CD14-positive monocyte (primary cell): ENCODE data around the gene BNIP2. TPM values are rescaled to one million over a fixed set of nuclear protein-coding genes. Genes with fewer than 3 reads are reported as not detected.

Experiments used
- DNase-seq, 3 donors: peaks; one replicate each; pipeline ENCODE4 v3.0.0-alpha.2; 2011 to 2022
- H2AFZ ChIP-seq: 2 replicates; pipeline ENCODE4 v1.6.0; 2012; ENCODE audit warnings: mild to moderate bottlenecking, low read depth, low read length, inconsistent platforms; ENCODE audit not compliant: insufficient read depth, poor library complexity, severe bottlenecking
- H3K27ac ChIP-seq, 2 donors: 1 replicate in 1 of 2; 2 replicates in 1 of 2; pipeline ENCODE4 v1.5.1; 2012 to 2013; ENCODE audit warnings: low read length in 2 of 2, control low read depth in 1 of 2, inconsistent platforms in 1 of 2, low read depth in 1 of 2, mild to moderate bottlenecking in 1 of 2
- H3K27me3 ChIP-seq, 2 donors: one replicate each; pipeline versions ENCODE4 v1.6.0 to v1.6.1; 2011 to 2013; ENCODE audit warnings: low read length in 2 of 2; ENCODE audit not compliant: control insufficient read depth in 2 of 2, insufficient read depth in 2 of 2
- H3K36me3 ChIP-seq, 2 donors: replicated peaks in 1 of 2; 1 replicate in 1 of 2; 2 replicates in 1 of 2; pipeline versions ENCODE4 v1.5.1 to v1.6.1; 2012 to 2013; ENCODE audit warnings: low read length in 2 of 2, control low read depth in 1 of 2, inconsistent platforms in 1 of 2, mild to moderate bottlenecking in 1 of 2; ENCODE audit not compliant: insufficient read depth in 2 of 2, control insufficient read depth in 1 of 2
- H3K4me1 ChIP-seq, 2 donors: 1 replicate in 1 of 2; 2 replicates in 1 of 2; pipeline versions ENCODE4 v1.5.1 to v1.6.1; 2012 to 2013; ENCODE audit warnings: low read length in 2 of 2, control low read depth in 1 of 2, inconsistent platforms in 1 of 2, mild to moderate bottlenecking in 1 of 2, moderate library complexity in 1 of 2; ENCODE audit not compliant: insufficient read depth in 2 of 2, control insufficient read depth in 1 of 2
- H3K4me2 ChIP-seq: replicated peaks from 2 replicates; pipeline ENCODE3; 2012; ENCODE audit warnings: low read length, moderate library complexity, mild to moderate bottlenecking; ENCODE audit not compliant: poor library complexity, severe bottlenecking; ENCODE audit errors: extremely low read depth
- H3K4me3 ChIP-seq, 3 experiments: fragments of 200-600 bp in 1 of 3; sonication (generic) in 1 of 3; replicated peaks in 1 of 3; 1 replicate in 2 of 3; 2 replicates in 1 of 3; pipeline ENCODE4 v1.5.1; 2011 to 2013; ENCODE audit warnings: low read length in 3 of 3, mild to moderate bottlenecking in 3 of 3, control low read depth in 2 of 3, low read depth in 2 of 3, inconsistent platforms in 1 of 3, moderate library complexity in 1 of 3
- H3K79me2 ChIP-seq: 2 replicates; pipeline ENCODE4 v1.6.0; 2012; ENCODE audit warnings: mild to moderate bottlenecking, control low read depth, inconsistent platforms, low read length, moderate library complexity; ENCODE audit not compliant: insufficient read depth
- H3K9ac ChIP-seq: 2 replicates; pipeline ENCODE4 v1.6.0; 2017; ENCODE audit warnings: low read length, mild to moderate bottlenecking; ENCODE audit not compliant: insufficient read depth, poor library complexity, severe bottlenecking
- H3K9me3 ChIP-seq, 2 donors: replicated peaks in 1 of 2; 1 replicate in 1 of 2; 2 replicates in 1 of 2; pipeline versions ENCODE4 v1.5.1 to v1.6.1; 2012 to 2013; ENCODE audit warnings: low read length in 2 of 2, control low read depth in 1 of 2; ENCODE audit not compliant: control insufficient read depth in 1 of 2, insufficient read depth in 1 of 2
- H4K20me1 ChIP-seq: 2 replicates; pipeline ENCODE4 v1.6.0; 2012; ENCODE audit warnings: mild to moderate bottlenecking, low read length, control low read depth, moderate library complexity; ENCODE audit not compliant: insufficient read depth
- H3K27ac Mint-ChIP-seq, 7 donors: one replicate each; pipeline ENCODE4 v1.8.0; 2020; ENCODE audit warnings: mild to moderate bottlenecking in 7 of 7, mixed read lengths in 7 of 7, moderate library complexity in 6 of 7, inconsistent platforms in 2 of 7
- H3K27me3 Mint-ChIP-seq, 3 donors: one replicate each; pipeline ENCODE4 v1.8.0; 2021 to 2022; ENCODE audit warnings: low read depth in 3 of 3, mild to moderate bottlenecking in 3 of 3, mixed read lengths in 3 of 3, moderate library complexity in 3 of 3, inconsistent platforms in 1 of 3
- H3K36me3 Mint-ChIP-seq, 2 donors: one replicate each; pipeline ENCODE4 v1.8.0; 2020; ENCODE audit warnings: mixed read lengths in 2 of 2, inconsistent platforms in 1 of 2, mild to moderate bottlenecking in 1 of 2
- H3K4me1 Mint-ChIP-seq: one replicate; pipeline ENCODE4 v1.8.0; 2020; ENCODE audit warnings: mild to moderate bottlenecking, mixed read lengths
- H3K4me3 Mint-ChIP-seq, 2 donors: one replicate each; pipeline ENCODE4 v1.8.0; 2020; ENCODE audit warnings: mild to moderate bottlenecking in 2 of 2, mixed read lengths in 2 of 2, moderate library complexity in 1 of 2
- H3K9me3 Mint-ChIP-seq, 7 donors: one replicate each; pipeline ENCODE4 v1.8.0; 2020 to 2022; ENCODE audit warnings: mixed read lengths in 7 of 7, mild to moderate bottlenecking in 6 of 7, moderate library complexity in 6 of 7, inconsistent platforms in 2 of 7
- WGBS: methylation state at CpG from one replicate; pipeline ENCODE4 v1.1.5; 2013; ENCODE audit warnings: missing lambda C conversion rate; ENCODE audit not compliant: insufficient coverage; 5-methylcytosine and 5-hydroxymethylcytosine counted together
- intact Hi-C, 2 donors: fragments of 100-400 bp; cut with micrococcal nuclease; formaldehyde crosslinking; loops; one replicate each; pipeline versions ENCODE4 v1.15.0 to v1.15.1; 2023
- polyA plus RNA-seq, 3 donors: library from polyadenylated mRNA; depleted of rRNA in 1 of 3; unstranded in 2 of 3; stranded (reverse) in 1 of 3; fragments of 300-500 nt in 2 of 3; fragments of >200 nt in 1 of 3; fragmentation: Illumina TruSeq in 2 of 3; gene quantifications; 1 replicate in 2 of 3; 2 replicates in 1 of 3; pipeline ENCODE4 v1.2.3, GENCODE V29; 2012 to 2021
- TF ChIP-seq, protein P1 (sequence below): fragments of 200-600 bp; IDR thresholded peaks from one replicate; pipeline ENCODE4 v1.8.0; 2022; ENCODE audit warnings: antibody characterized with exemption, mild to moderate bottlenecking

The BNIP2 gene
- polyA plus RNA-seq, 3 donors = 83.4 to 189 (median 136) TPM

DNA sequence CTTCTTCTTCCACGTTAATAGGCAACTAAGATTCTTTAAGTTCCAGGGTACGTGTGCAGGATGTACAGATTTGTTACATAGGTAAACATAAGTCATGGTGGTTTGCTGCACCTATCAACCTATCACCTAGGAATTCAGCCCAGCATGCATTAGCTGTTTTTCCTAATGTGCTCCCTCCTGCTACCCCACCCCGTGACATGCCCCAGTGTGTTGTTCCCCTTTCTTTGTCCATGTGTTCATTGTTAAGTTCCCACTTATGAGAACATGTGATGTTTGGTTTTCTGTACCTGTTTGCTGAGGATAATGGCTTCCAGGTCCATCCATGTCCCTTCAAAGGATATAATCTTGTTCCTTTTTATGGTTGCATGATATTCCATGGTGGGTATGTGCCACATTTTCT is 52.9 kb downstream of the BNIP2 start:
- intact Hi-C loops = no loop called here
- Histone ChIP-seq H3K4me1 (peaks cover 0 to 3% of the 10 kb centered on the region in 2 donors), H4K20me1 (no peaks in the 10 kb centered on the region), H2AFZ (no peak overlapping the region), H3K4me2 (no peak overlapping the region), H3K27me3 (no peaks in the 10 kb centered on the region), H3K36me3 (peaks cover 35 to 52% of the 10 kb centered on the region in 2 donors), H3K79me2 (no peaks in the 10 kb centered on the region), H3K4me3 (no peak overlapping the region), H3K27ac (no peak overlapping the region), H3K9me3 (no peaks in the 10 kb centered on the region), H3K9ac (no peak overlapping the region)
- Mint-ChIP-seq H3K27ac (peak overlapping the region in 1 of 7 donors; percentile 76), H3K4me1 (peaks cover 5% of the 10 kb centered on the region), H3K4me3 (no peak overlapping the region), H3K27me3 (peaks cover 0 to 3% (median 0%) of the 10 kb centered on the region in 3 donors), H3K9me3 (no peaks in the 10 kb centered on the region), H3K36me3 (peaks cover 41 to 46% of the 10 kb centered on the region in 2 donors)
- WGBS = no CpG with 5 or more reads among the region's 3 CpGs
- TF ChIP-seq, protein P1, sequence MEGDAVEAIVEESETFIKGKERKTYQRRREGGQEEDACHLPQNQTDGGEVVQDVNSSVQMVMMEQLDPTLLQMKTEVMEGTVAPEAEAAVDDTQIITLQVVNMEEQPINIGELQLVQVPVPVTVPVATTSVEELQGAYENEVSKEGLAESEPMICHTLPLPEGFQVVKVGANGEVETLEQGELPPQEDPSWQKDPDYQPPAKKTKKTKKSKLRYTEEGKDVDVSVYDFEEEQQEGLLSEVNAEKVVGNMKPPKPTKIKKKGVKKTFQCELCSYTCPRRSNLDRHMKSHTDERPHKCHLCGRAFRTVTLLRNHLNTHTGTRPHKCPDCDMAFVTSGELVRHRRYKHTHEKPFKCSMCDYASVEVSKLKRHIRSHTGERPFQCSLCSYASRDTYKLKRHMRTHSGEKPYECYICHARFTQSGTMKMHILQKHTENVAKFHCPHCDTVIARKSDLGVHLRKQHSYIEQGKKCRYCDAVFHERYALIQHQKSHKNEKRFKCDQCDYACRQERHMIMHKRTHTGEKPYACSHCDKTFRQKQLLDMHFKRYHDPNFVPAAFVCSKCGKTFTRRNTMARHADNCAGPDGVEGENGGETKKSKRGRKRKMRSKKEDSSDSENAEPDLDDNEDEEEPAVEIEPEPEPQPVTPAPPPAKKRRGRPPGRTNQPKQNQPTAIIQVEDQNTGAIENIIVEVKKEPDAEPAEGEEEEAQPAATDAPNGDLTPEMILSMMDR = no peak
- DNase-seq = no peak

DNA sequence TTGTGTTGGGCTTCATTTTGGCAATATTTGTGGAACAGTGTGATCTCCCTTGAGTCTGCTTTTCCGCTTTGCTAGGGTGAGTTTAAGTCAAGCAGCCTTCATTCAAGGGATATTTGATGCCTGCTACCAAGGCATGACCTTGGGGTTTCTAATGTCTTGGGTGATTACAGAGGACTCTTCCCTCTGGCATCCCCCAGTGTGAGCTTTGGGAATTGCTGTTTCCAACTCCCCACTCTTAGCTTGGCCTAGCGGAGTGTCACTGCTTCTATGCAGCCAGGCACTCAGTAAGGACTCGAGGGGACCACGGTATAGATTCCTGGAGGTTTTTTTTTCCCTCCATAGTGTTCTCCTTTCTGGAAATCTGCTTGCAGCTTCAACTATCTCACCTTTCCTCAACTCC is 56.4 kb downstream of the BNIP2 start:
- TF ChIP-seq, protein P1 = no peak
- Histone ChIP-seq H3K9ac (no peak overlapping the region), H3K36me3 (peaks cover 6 to 18% of the 10 kb centered on the region in 2 donors), H2AFZ (no peak overlapping the region), H3K4me3 (no peak overlapping the region), H3K4me2 (no peak overlapping the region), H3K79me2 (no peaks in the 10 kb centered on the region), H3K4me1 (peaks cover 0 to 3% of the 10 kb centered on the region in 2 donors), H3K9me3 (no peaks in the 10 kb centered on the region), H3K27me3 (no peaks in the 10 kb centered on the region), H4K20me1 (no peaks in the 10 kb centered on the region), H3K27ac (no peak overlapping the region)
- no peak for DNase-seq
- H3K4me1 Mint-ChIP-seq = peaks cover 5% of the 10 kb centered on the region
- peaks cover 12 to 15% of the 10 kb centered on the region in 2 donors for H3K36me3 Mint-ChIP-seq
- WGBS = 92% methylated on average over 2 of the region's 4 CpGs
- H3K27me3 Mint-ChIP-seq = peaks cover 0 to 3% (median 0%) of the 10 kb centered on the region in 3 donors
- H3K9me3 Mint-ChIP-seq = no peaks in the 10 kb centered on the region
- no peak overlapping the region for H3K27ac Mint-ChIP-seq
- intact Hi-C loops = no loop called here
- no peak overlapping the region for H3K4me3 Mint-ChIP-seq
